ENCODE data around the gene MAGI2.

DNA sequence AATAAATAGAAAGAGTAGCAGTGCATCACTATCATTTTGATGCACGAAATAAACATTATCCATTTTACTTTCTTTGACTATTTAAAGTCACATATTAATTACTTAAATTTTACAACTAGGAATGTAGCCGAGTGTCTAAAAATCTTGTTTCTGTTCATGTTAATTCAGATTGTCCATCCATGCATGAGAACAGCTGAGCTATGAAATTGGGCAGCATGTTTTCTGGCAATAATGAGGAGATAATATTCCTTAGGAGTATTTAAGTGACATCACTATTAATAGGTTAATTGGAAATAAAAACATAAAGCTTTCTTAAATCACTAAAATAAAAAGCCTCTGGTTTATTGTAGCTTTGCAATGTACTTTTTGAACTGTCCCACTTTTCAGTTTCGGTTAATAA, 1361.1 kb downstream of the MAGI2 start:
- TF ChIP-seq EZH2 (IDR thresholded peaks at IDR 0.05; ENCODE audit: insufficient read depth, poor library complexity, severe bottlenecking) (no peak), EZH2phosphoT487 (IDR thresholded peaks at IDR 0.05; ENCODE audit: insufficient read depth, low read depth) (no peak)
